Measurements from ENCODE around the gene DHX40. TPM values are rescaled to one million over a fixed set of nuclear protein-coding genes. Genes with fewer than 3 reads are reported as not detected.
"Not testable (repeated sequence)": the region's sequence is repeated elsewhere in the genome, so short reads cannot be mapped to it uniquely, and the experiment has no call there.

Gene DHX40
- total and polyA plus RNA-seq, 2 experiments from 2014 or later = 12.5 to 43.8 TPM

DNA sequence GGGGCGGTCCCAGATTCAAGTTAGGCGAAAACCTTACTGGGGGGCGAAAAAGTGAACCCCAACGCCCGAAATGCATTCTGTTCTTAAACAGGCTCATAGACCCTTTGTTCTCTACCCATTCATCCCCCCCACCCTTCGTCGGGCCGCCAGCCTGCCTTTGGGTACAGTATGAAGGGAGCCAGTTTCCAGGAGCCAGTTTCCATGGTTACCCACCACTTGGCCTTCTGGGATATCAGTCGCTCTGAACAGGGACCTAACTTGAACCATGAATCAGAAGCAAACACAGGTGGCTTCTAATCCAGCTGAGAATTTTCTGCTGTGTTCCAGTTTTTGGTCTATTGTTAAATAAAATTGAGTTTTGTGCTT lies 532 bp downstream of the DHX40 start:
- peak; percentile 89 for DNase-seq (ENCODE audit: low spot score)
- 4% methylated on average over 7 of the region's 9 CpGs for WGBS (ENCODE audit: low lambda C conversion rate, missing lambda C conversion rate)
- Histone ChIP-seq H3K4me3 (peak overlapping the region; percentile 97), H3K4me1 (ENCODE audit: insufficient read depth) (peaks cover 2% of the 10 kb centered on the region), H2AFZ (peak overlapping the region; percentile 99), H3K9me3 (ENCODE audit: low read depth) (no peaks in the 10 kb centered on the region), H3K79me2 (peaks cover 35% of the 10 kb centered on the region), H3K9me2 (replicated peaks; ENCODE audit: insufficient read depth) (no peaks in the 10 kb centered on the region), H3K4me2 (peak overlapping the region; percentile 73), H3K27ac (peak overlapping the region; percentile 84), H3K27me3 (no peaks in the 10 kb centered on the region), H4K20me1 (ENCODE audit: insufficient read depth, poor library complexity, severe bottlenecking) (no peaks in the 10 kb centered on the region), H3K36me3 (replicated peaks; ENCODE audit: insufficient read depth, low read depth) (no peaks in the 10 kb centered on the region)
- TF ChIP-seq, protein P1, sequence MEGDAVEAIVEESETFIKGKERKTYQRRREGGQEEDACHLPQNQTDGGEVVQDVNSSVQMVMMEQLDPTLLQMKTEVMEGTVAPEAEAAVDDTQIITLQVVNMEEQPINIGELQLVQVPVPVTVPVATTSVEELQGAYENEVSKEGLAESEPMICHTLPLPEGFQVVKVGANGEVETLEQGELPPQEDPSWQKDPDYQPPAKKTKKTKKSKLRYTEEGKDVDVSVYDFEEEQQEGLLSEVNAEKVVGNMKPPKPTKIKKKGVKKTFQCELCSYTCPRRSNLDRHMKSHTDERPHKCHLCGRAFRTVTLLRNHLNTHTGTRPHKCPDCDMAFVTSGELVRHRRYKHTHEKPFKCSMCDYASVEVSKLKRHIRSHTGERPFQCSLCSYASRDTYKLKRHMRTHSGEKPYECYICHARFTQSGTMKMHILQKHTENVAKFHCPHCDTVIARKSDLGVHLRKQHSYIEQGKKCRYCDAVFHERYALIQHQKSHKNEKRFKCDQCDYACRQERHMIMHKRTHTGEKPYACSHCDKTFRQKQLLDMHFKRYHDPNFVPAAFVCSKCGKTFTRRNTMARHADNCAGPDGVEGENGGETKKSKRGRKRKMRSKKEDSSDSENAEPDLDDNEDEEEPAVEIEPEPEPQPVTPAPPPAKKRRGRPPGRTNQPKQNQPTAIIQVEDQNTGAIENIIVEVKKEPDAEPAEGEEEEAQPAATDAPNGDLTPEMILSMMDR (IDR thresholded peaks at IDR 0.05; ENCODE audit: poor library complexity) = no peak
- TF ChIP-seq EZH2 (IDR thresholded peaks at IDR 0.05; ENCODE audit: borderline replicate concordance) (no peak), EZH2phosphoT487 (IDR thresholded peaks at IDR 0.05; ENCODE audit: low read depth, severe bottlenecking, unreplicated experiment) (no peak)

DNA sequence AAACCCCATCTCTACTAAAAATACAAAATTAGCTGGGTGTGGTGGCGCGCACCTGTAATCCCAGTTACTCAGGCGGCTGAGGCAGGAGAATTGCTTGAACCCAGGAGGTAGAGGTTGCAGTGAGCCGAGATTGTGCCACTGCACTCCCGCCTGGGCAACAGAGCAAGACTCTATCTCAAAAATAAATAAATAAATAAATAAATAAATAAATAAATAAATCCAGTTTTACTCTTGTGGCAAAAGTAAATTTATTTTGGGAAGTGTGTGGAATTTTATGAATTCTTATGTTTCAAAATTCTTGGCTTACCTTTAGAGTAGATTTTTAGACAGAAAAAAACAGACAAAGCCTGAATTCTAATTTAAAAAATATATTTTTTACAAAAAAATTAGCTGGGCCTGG lies 3.7 kb downstream of the DHX40 start:
- 97% methylated on average over 5 of the region's 5 CpGs for WGBS (ENCODE audit: low lambda C conversion rate, missing lambda C conversion rate)
- not testable (repeated sequence) for H3K4me3 ChIP-seq

DNA sequence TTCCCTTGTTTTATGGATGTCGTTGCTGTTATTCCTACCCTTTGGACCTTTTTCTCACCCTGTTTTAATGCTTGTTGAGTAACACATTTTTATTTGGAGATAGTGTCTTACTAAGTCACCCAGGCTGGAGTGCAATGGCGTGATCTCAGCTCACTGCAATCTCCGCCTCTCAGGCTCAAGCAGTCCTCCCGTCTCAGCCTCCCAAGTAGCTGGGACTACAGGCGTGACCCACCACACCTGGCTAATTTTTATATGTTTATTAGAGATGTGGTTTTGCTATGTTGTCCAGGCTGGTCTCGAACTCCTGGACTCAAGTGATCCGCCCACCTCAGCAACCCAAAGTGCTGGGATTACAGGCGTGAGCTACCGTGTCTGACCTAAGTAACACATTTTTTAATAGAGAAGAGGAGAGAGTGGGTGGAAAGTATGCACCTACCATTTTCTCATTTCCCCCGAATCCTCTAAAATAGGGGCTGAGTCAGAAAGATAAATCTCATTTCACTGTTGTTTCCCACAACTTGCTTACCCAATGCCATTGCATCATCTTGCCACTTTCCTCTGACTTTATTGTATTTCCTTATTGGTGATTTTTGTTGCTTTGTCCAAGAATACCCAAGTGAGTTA lies 7.0 kb downstream of the DHX40 start:
- no peaks in the 10 kb centered on the region for H3K36me3 ChIP-seq (replicated peaks; ENCODE audit: insufficient read depth, low read depth)
- no peaks in the 10 kb centered on the region for H3K4me1 ChIP-seq (ENCODE audit: insufficient read depth)
- H3K27ac ChIP-seq = no peak overlapping the region
- WGBS (ENCODE audit: low lambda C conversion rate, missing lambda C conversion rate) = 84% methylated on average over 10 of the region's 10 CpGs
- no peaks in the 10 kb centered on the region for H4K20me1 ChIP-seq (ENCODE audit: insufficient read depth, poor library complexity, severe bottlenecking)
- TF ChIP-seq, protein P1 (IDR thresholded peaks at IDR 0.05; ENCODE audit: poor library complexity) = no peak
- TF ChIP-seq EZH2 (IDR thresholded peaks at IDR 0.05; ENCODE audit: borderline replicate concordance) (no peak), EZH2phosphoT487 (IDR thresholded peaks at IDR 0.05; ENCODE audit: low read depth, severe bottlenecking, unreplicated experiment) (no peak)
- H3K9me2 ChIP-seq (replicated peaks; ENCODE audit: insufficient read depth) = no peaks in the 10 kb centered on the region
- no peaks in the 10 kb centered on the region for H3K9me3 ChIP-seq (ENCODE audit: low read depth)
- no peak overlapping the region for H3K4me2 ChIP-seq
- H3K79me2 ChIP-seq = peaks cover 19% of the 10 kb centered on the region
- DNase-seq (ENCODE audit: low spot score) = no peak
- no peaks in the 10 kb centered on the region for H3K27me3 ChIP-seq
- no peak overlapping the region for H3K4me3 ChIP-seq
- no peak overlapping the region for H2AFZ ChIP-seq

More for the DNA sequence above, 3.7 kb downstream of the DHX40 start:
- H3K4me2 ChIP-seq; H3K9me2 ChIP-seq (replicated peaks; ENCODE audit: insufficient read depth); H3K27ac ChIP-seq; H2AFZ ChIP-seq; H3K4me1 ChIP-seq (ENCODE audit: insufficient read depth); H3K36me3 ChIP-seq (replicated peaks; ENCODE audit: insufficient read depth, low read depth); H3K9me3 ChIP-seq (ENCODE audit: low read depth); H4K20me1 ChIP-seq (ENCODE audit: insufficient read depth, poor library complexity, severe bottlenecking); DNase-seq (ENCODE audit: low spot score); H3K27me3 ChIP-seq: not testable (repeated sequence)
- peaks cover 35% of the 10 kb centered on the region for H3K79me2 ChIP-seq

DNA sequence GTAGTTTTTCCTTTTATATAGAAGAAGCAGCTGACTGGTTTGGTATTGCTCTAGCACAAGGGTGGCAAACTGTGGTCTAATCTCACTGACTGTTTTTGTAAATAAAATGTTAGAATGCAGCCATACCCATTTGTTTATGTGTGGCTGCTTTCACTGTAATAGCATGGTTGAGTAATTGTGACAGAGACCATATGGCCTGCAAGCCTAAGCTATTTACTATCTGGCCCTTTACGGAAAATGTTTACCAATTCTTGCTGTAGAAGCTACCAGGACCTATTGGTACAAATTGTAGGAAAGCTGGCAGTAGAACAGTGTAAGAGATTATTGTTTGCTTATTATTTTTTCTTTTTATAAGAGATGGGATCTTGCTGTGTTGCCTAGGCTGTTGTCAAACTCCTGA lies 18.8 kb downstream of the DHX40 start:
- not testable (repeated sequence) for H4K20me1 ChIP-seq (ENCODE audit: insufficient read depth, poor library complexity, severe bottlenecking); H3K4me2 ChIP-seq; H3K9me3 ChIP-seq (ENCODE audit: low read depth); H3K27ac ChIP-seq; DNase-seq (ENCODE audit: low spot score); H2AFZ ChIP-seq; H3K27me3 ChIP-seq; H3K36me3 ChIP-seq (replicated peaks; ENCODE audit: insufficient read depth, low read depth); H3K4me1 ChIP-seq (ENCODE audit: insufficient read depth); H3K4me3 ChIP-seq; H3K79me2 ChIP-seq; H3K9me2 ChIP-seq (replicated peaks; ENCODE audit: insufficient read depth)
- WGBS (ENCODE audit: low lambda C conversion rate, missing lambda C conversion rate) = no CpG with 5 or more reads among the region's 1 CpG
